AG10803 (cell line): ENCODE results near the gene BEX4.
"Not testable (repeated sequence)": the region's sequence is repeated elsewhere in the genome, so short reads cannot be mapped to it uniquely, and the experiment has no call there.

Source experiments
- DNase-seq: peaks from one replicate; pipeline ENCODE4 v3.0.0; 2010; ENCODE audit warnings: low read depth
- H3K4me3 ChIP-seq: 2 replicates; pipeline ENCODE4 v1.5.1; 2011; ENCODE audit warnings: mild to moderate bottlenecking, low read length, control low read depth
- CTCF ChIP-seq: conservative IDR thresholded peaks from 2 replicates; pipeline ENCODE4 v1.5.1; 2011; ENCODE audit warnings: mild to moderate bottlenecking, low read length, control low read depth, inconsistent platforms

The BEX4 gene

GRCh38 chrX:103214870-103215424, at the start of gene BEX4:
BEX4 (plus strand) TSS chrX:103215108; CDS start chrX:103216154, 1,046 bp downstream.
- TF ChIP-seq CTCF, result no peak
- H3K4me3 ChIP-seq, result peak within 1 kb of the TSS; percentile 63
- peak; percentile 56 for DNase-seq

- no peak overlapping the region for H3K4me3 ChIP-seq
- DNase-seq, result peak; percentile 18
- TF ChIP-seq CTCF, result no peak
These were observed 44.7 kb upstream of the BEX4 start for GRCh38 chrX:103170216-103170615.

GRCh38 chrX:103171353-103171752, 43.6 kb upstream of the BEX4 start:
- DNase-seq, result no peak
- no peak overlapping the region for H3K4me3 ChIP-seq
- no peak for TF ChIP-seq CTCF

GRCh38 chrX:103175256-103175655, 39.7 kb upstream of the BEX4 start:
- DNase-seq, H3K4me3 ChIP-seq: not testable (repeated sequence)

- 0 out of 2 replicates have a peak overlapping the region, but pooled peaks have one; percentile 11 for H3K4me3 ChIP-seq
- peak; percentile 35 for DNase-seq
- peak; percentile 74 for TF ChIP-seq CTCF
These were observed 38.8 kb upstream of the BEX4 start for GRCh38 chrX:103175944-103176753.

DNA sequence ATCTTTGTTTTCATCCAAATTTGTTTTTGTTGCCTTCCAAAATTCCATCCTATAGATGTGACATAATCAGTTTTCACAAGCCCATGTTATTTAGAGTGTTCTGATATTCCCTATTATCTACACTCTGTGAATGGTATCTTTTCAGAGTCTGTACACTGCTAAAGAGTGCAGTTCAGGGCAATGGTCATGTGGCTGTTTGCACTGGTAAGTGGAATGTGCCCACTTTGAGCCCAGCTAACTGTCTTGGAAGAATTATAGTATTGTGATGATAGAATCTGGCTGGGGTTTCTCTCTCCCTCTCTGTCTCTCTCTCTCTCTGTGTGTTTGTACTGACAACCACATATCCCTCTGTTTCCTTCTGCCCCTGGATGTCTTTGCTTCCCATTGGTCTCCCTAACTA, 37.4 kb upstream of the BEX4 start:
- no peak for TF ChIP-seq CTCF
- DNase-seq, result no peak
- H3K4me3 ChIP-seq, result no peak overlapping the region

- H3K4me3 ChIP-seq, result no peak overlapping the region
- DNase-seq, result no peak
- no peak for TF ChIP-seq CTCF
These were observed 31.0 kb upstream of the BEX4 start for GRCh38 chrX:103183912-103184311.
